T-helper 17 cell (primary cell): Measurements from ENCODE around the gene RSRC1. TPM values are rescaled to one million over a fixed set of nuclear protein-coding genes. Genes with fewer than 3 reads are reported as not detected.

ENCODE experiments used
- ATAC-seq: fragments of 150-1000 bp; cut with Tn5 transposase; 2 replicates; pipeline ENCODE4 v1.10.0; 2021; ENCODE audit warnings: mild to moderate bottlenecking, moderate library complexity
- DNase-seq, 3 donors: peaks; one replicate each; pipeline versions ENCODE4 v3.0.0 to v3.0.0-alpha.2; 2020 to 2021
- H3K9me3 ChIP-seq: one replicate; pipeline ENCODE4 v1.7.0; 2013; ENCODE audit warnings: low read length, mild to moderate bottlenecking; ENCODE audit not compliant: control insufficient read depth, poor library complexity, severe bottlenecking
- H3K27ac Mint-ChIP-seq: one replicate; pipeline ENCODE4 v1.8.0; 2022; ENCODE audit warnings: mild to moderate bottlenecking, moderate library complexity, mixed read lengths
- H3K27me3 Mint-ChIP-seq: one replicate; pipeline ENCODE4 v1.8.0; 2022; ENCODE audit warnings: mixed read lengths
- H3K36me3 Mint-ChIP-seq: one replicate; pipeline ENCODE4 v1.8.0; 2022; ENCODE audit warnings: low read depth, mixed read lengths
- H3K4me1 Mint-ChIP-seq: one replicate; pipeline ENCODE4 v1.8.0; 2022; ENCODE audit warnings: mild to moderate bottlenecking, mixed read lengths
- H3K4me3 Mint-ChIP-seq: one replicate; pipeline ENCODE4 v1.8.0; 2022; ENCODE audit warnings: mild to moderate bottlenecking, moderate library complexity, mixed read lengths
- total RNA-seq, 4 donors: library from RNA in 2 of 4; stranded (reverse) in 2 of 4; gene quantifications; one replicate each; pipeline ENCODE4 v1.2.3 and lab custom pipeline; 2022 to 2026

RSRC1 gene
- total RNA-seq, 2 donors from 2014 or later, result 30.8 to 31.6 TPM

DNA sequence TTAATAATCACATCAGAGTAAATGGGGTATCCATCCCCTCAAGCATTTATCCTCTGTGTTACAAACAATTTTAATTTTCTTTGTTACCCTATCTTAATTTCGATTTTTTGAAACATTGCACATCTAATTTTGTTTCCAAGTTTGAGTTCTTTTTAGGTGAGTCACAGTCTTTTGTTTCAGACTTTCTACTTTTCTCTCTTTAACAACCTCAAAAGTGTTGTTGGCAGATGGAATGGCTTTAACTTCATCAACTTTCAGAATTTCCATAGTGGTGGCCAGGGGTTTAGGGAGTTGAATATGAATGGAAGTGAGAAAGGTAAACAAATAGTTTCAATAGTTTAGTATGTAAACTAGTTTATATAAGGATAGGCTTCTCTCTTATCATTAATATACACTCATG is 238.1 kb downstream of the RSRC1 start:
- DNase-seq, result no peak
- Mint-ChIP-seq H3K36me3 (no peaks in the 10 kb centered on the region), H3K27ac (no peak overlapping the region), H3K27me3 (no peaks in the 10 kb centered on the region), H3K4me1 (peaks cover 2% of the 10 kb centered on the region), H3K4me3 (no peak overlapping the region)
- no peak for ATAC-seq
- no peaks in the 10 kb centered on the region for H3K9me3 ChIP-seq

DNA sequence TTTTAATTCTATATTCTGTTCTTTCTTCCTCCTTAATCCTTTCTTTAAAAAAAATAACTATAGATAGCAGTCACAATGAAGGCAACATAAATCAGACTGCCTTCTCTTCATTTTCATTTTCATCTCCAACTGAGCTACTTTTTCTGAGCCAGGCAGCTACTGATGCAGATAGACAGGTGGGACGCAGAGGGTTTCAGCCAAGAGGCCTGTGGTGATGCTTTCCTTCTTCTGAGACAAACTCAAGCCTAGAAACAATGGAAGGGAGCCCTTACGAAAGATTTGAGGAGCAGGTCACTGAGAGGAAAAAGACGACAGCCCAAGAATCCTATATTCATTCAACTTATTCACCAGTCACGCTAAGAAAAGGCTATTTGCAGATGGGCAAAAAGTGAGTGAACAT is 241.1 kb downstream of the RSRC1 start:
- Mint-ChIP-seq H3K27me3 (no peaks in the 10 kb centered on the region), H3K36me3 (no peaks in the 10 kb centered on the region), H3K27ac (no peak overlapping the region), H3K4me1 (peaks cover 3% of the 10 kb centered on the region), H3K4me3 (no peak overlapping the region)
- DNase-seq (no peak), ATAC-seq (no peak)
- no peaks in the 10 kb centered on the region for H3K9me3 ChIP-seq

DNA sequence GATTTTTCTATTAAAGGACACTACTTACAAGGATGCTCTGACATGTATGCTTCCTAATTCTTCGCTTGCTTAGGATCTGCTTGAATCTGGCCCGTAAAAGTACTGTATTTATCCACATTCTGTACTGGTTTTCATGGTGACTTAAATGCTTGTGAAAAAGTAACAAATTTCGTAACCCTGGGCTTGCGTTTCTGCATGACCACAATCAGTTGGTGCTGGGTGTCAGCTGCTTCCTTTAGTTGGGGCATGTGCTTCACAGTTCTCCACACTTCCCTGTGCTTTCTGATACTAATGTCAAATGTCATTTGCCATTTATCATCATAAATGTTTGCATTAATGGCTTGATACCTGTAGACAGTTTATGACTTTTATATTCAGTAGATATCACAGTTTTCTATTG is 242.7 kb downstream of the RSRC1 start:
- Mint-ChIP-seq H3K27ac (no peak overlapping the region), H3K27me3 (no peaks in the 10 kb centered on the region), H3K36me3 (no peaks in the 10 kb centered on the region), H3K4me3 (no peak overlapping the region), H3K4me1 (peaks cover 3% of the 10 kb centered on the region)
- H3K9me3 ChIP-seq, result no peaks in the 10 kb centered on the region
- ATAC-seq (no peak), DNase-seq (no peak)

DNA sequence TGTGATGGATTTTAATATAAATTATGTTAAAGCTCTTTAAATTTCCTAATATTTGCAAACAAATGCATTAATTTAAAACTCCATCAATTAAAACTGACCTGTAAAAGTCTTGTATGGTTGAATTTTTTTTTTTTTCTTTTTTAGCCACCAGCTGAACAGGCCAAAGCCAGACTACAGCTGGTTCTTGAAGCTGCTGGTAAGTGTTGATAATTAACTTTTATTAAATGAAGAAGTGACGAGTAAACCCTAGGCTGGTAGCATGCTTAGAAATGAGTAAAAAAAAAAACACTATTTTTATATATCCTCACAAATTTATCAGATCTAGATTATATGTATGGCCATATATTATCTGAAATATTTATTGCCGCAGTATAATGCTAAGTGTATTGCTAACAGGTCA is 244.8 kb downstream of the RSRC1 start:
- H3K27ac Mint-ChIP-seq, result no peak overlapping the region
- no peak overlapping the region for H3K4me3 Mint-ChIP-seq
- no peaks in the 10 kb centered on the region for H3K9me3 ChIP-seq
- peaks cover 3% of the 10 kb centered on the region for H3K4me1 Mint-ChIP-seq
- H3K27me3 Mint-ChIP-seq, result no peaks in the 10 kb centered on the region
- no peak for DNase-seq
- ATAC-seq, result no peak
- no peaks in the 10 kb centered on the region for H3K36me3 Mint-ChIP-seq

DNA sequence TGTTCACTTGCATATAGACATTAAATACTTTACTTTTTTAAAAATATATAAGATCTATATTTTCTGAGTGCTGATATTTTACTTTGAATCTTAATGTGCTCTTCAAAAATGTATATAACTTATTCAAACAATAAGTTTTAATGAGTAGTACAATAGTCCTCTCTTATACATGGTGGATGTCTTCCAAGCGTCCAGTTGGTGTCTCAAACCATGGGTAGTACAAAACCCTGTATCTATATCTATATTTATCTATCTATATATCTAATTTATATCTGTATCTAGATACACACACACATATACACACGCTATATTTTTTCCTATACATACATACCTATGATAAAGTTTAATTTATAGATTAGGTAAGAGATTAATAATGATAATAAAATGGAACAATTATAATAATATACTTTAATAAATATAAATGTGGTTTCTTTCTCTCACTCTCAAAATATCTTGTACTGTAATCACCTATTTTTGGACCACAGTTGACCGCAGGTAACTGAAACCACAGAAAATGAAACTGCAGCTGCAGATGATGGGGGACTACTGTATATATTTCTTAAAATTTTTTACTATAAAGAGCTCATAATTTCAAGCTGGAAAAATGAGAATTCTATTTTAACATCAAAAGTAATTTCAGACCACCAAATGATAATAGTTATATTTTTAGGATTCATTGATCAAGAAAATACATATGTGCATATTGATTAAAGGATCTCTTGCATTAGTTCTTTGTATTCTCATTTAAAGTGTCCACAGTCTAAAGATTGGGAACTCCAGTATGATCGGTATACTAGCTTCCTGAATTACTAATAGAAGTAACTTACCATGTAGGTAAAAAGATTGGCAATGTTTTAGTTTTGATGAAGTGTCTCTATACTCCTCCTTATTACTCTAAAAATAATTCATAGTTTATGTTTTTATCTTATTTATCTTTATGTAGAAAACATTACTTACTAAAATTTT is 246.0 kb downstream of the RSRC1 start:
- H3K4me3 Mint-ChIP-seq, result no peak overlapping the region
- no peak for ATAC-seq
- H3K27ac Mint-ChIP-seq, result no peak overlapping the region
- peaks cover 3% of the 10 kb centered on the region for H3K4me1 Mint-ChIP-seq
- no peaks in the 10 kb centered on the region for H3K36me3 Mint-ChIP-seq
- no peaks in the 10 kb centered on the region for H3K9me3 ChIP-seq
- no peaks in the 10 kb centered on the region for H3K27me3 Mint-ChIP-seq
- no peak for DNase-seq

DNA sequence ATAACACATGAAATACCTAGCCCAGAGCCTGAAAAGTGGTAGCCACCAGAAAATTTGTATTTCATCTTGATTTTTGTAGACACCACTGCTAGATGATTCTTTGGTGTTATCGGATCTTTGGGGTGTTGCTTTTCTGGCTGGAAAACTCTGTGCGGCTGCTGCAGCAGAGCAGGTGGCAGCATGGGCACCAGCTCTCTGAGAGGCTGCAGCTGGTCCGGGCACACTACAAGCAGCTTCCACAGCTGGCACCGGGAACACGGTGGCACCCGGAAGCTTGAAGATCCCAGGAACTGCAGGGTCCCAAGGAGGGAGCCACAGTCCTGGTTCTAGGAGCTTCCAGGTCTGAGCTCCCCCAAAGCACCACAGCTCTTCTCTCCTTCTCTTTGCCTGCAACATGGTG is 249.4 kb downstream of the RSRC1 start:
- Mint-ChIP-seq H3K4me3 (no peak overlapping the region), H3K36me3 (no peaks in the 10 kb centered on the region), H3K27ac (no peak overlapping the region), H3K4me1 (no peaks in the 10 kb centered on the region), H3K27me3 (no peaks in the 10 kb centered on the region)
- H3K9me3 ChIP-seq, result no peaks in the 10 kb centered on the region
- no peak for DNase-seq
- ATAC-seq, result no peak

DNA sequence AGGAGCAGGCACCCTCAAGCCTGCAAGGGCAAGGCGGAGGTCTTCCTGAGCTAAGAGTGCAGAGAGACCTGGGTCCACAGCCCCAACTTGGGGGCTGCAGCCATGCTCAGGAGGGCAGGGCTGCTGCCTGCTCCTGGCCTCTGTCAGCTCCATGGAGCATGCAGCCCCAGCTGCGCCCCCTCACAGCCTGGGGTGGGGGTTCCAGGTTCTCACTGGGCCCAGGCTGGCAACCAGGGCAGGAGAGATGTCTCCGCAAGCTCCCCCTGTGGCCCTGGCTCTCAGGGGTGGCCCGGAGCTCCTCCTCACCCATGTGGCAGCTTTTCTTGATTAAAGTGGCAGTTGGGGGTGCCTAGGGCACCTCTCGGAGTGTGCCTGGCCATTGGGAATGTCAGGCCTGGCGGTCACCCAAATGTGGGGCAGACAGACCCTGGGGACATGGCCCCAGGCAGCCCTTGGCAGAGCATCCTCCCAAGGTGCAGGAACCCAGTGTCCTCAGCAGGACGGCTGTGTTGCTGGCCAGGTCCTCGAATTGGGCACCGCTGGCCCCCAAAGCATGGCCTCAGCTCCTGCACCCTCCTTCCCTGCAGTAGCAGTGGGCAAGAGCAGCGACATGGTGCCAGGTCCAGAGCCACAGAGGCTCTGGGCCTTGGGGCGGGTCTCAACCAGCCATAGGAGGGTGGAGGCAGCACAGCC is 251.0 kb downstream of the RSRC1 start:
- Mint-ChIP-seq H3K27ac (no peak overlapping the region), H3K4me3 (no peak overlapping the region), H3K36me3 (no peaks in the 10 kb centered on the region), H3K27me3 (no peaks in the 10 kb centered on the region), H3K4me1 (no peaks in the 10 kb centered on the region)
- ATAC-seq (no peak), DNase-seq (no peak)
- H3K9me3 ChIP-seq, result no peaks in the 10 kb centered on the region

DNA sequence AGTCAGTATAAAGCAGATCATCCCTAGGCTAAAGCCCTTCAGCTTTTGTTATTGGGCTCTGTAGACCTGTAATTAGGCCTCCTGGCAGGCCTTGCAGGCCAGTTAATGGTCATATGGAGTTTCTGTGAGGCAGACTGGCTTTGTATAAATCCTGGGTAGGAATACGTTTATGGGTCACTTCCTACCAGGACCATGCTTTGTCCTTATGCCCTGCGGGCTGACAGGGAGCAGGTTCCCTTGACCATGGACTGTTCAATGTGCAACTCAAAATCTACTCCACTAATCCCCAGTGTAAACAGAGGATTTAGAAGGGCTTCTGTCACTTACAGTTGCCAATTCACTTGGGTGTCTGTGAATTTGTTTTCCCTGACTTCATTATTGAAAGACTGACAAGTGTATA is 258.4 kb downstream of the RSRC1 start:
- H3K27ac Mint-ChIP-seq, result no peak overlapping the region

DNA sequence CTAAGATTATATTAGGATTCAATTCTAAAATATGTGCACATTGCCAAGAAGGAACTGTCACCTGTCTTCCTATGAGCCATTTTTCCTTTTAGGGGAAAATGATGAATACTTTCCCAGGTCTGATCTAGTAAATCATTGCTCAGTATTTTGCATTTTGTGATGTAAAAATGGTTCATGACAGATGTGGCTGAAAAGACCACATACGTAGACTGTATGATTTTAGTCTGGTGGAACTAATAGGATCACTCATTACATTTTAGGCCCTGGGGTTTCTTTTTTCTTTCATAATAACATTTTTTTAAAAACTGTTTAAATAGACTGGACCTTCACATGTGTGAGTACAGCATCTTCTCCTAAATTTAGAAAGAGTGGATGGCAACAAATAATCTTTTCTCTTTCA is 259.4 kb downstream of the RSRC1 start:
- Mint-ChIP-seq H3K36me3 (no peaks in the 10 kb centered on the region), H3K27ac (no peak overlapping the region), H3K27me3 (no peaks in the 10 kb centered on the region), H3K4me1 (no peaks in the 10 kb centered on the region), H3K4me3 (no peak overlapping the region)
- ATAC-seq (no peak), DNase-seq (no peak)
- no peaks in the 10 kb centered on the region for H3K9me3 ChIP-seq

More for the DNA sequence above, 258.4 kb downstream of the RSRC1 start:
- H3K27me3 Mint-ChIP-seq, result no peaks in the 10 kb centered on the region
- no peak for DNase-seq
- no peaks in the 10 kb centered on the region for H3K4me1 Mint-ChIP-seq
- H3K4me3 Mint-ChIP-seq, result no peak overlapping the region
- no peak for ATAC-seq
- H3K9me3 ChIP-seq, result no peaks in the 10 kb centered on the region
- no peaks in the 10 kb centered on the region for H3K36me3 Mint-ChIP-seq

DNA sequence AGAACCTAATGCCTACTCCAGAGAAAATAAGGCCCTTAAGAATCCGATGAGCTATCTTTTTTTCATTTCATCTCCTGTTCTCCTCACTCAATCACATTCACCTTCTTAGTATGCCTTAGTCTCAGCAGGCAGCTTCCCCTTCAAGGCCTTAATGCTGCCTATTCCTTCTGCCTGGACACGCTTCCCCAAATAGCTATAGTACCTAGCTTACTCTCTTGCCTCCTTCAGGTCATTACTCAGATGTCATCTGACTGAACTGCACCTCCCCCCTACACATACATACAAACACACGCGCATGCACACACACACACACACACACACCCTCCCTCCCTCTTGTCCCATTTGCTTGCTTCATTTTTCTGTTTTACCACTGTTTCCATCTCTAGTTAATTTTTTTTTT is 269.6 kb downstream of the RSRC1 start:
- Mint-ChIP-seq H3K27me3 (no peaks in the 10 kb centered on the region), H3K36me3 (peaks cover 5% of the 10 kb centered on the region), H3K4me1 (peaks cover 3% of the 10 kb centered on the region), H3K4me3 (no peak overlapping the region), H3K27ac (no peak overlapping the region)
- no peaks in the 10 kb centered on the region for H3K9me3 ChIP-seq
- DNase-seq, result no peak
- ATAC-seq, result no peak

DNA sequence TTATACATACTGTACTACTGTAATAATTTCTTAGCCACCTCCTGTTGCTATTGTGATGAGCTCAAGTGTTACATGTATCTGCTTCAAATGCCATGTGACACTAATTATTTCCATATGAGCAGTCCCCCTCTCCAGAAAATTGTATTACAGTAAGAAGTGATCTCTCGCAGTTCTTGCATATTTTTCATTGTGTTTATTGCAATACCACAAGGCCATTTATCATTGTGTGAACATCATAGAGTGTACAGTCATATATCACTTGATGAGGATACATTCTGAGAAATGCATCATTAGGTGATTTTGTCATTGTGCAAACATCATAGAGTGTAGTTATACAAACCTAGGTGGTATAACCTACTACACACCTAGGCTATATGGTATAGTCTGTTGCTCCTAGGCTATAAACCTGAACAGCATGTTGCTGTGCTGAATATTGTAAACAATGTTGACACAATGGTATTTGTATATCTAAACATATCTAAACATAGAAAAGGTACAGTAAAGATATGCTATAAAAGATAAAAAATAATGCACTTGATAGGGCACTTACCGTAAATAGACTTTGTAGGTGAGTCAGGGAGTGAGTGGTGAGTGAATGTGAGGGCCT is 271.5 kb downstream of the RSRC1 start:
- H3K27me3 Mint-ChIP-seq, result no peaks in the 10 kb centered on the region
- no peaks in the 10 kb centered on the region for H3K9me3 ChIP-seq
- ATAC-seq (no peak), DNase-seq (no peak)
- H3K27ac Mint-ChIP-seq, result no peak overlapping the region
- peaks cover 5% of the 10 kb centered on the region for H3K36me3 Mint-ChIP-seq
- H3K4me1 Mint-ChIP-seq, result peaks cover 3% of the 10 kb centered on the region
- H3K4me3 Mint-ChIP-seq, result no peak overlapping the region

DNA sequence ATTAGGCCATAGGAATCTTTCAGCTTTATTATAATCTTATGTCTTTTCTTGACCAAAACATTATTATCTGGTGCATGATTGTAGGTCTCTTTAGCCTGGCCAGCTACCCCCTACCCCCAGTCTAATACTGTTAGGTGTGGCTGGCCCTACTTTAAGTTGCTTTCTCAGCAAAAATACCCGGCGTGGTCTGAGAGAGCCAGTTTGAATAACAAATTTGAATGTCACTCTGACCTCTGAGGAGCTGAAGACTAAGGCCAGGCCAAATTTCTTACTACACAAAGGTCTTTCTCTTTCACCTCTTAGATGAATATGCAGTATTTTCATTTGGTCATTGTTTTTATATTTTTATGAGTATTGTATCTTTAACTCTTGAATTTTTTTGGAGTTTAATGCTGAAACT is 272.6 kb downstream of the RSRC1 start:
- DNase-seq (no peak), ATAC-seq (no peak)
- H3K36me3 Mint-ChIP-seq, result peaks cover 5% of the 10 kb centered on the region
- H3K27me3 Mint-ChIP-seq, result no peaks in the 10 kb centered on the region
- H3K4me1 Mint-ChIP-seq, result no peaks in the 10 kb centered on the region
- no peaks in the 10 kb centered on the region for H3K9me3 ChIP-seq
- no peak overlapping the region for H3K27ac Mint-ChIP-seq
- no peak overlapping the region for H3K4me3 Mint-ChIP-seq

DNA sequence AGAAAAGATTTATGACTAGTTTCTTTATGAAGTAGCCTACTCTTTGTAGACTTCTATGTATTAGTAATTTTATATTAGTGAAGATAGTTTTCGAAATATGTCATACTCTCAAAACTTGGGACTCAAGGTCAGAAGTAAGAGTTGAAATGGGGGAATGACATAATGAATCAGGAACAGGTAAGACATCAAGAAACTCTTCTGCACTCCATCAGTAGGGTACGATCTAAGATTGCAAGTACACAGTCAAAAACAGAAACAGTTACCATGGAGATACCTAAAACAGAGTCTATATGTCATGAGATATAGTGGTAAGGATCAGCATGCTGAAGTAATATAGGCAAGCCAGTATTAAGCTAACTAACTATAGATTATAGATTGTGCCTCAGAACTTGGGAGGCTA is 274.1 kb downstream of the RSRC1 start:
- Mint-ChIP-seq H3K27ac (no peak overlapping the region), H3K36me3 (peaks cover 3% of the 10 kb centered on the region), H3K4me3 (no peak overlapping the region), H3K27me3 (no peaks in the 10 kb centered on the region), H3K4me1 (no peaks in the 10 kb centered on the region)
- DNase-seq (no peak), ATAC-seq (no peak)
- H3K9me3 ChIP-seq, result no peaks in the 10 kb centered on the region
